ENCODE data around the gene DDI2. TPM values are rescaled to one million over a fixed set of nuclear protein-coding genes. Genes with fewer than 3 reads are reported as not detected.

DDI2 gene
- total and polyA plus RNA-seq, 9 of the 15 experiments (the other 6 are each of a cell fraction or from before 2014, with no cell fraction given) = 6.5 to 48.4 (median 21.2) TPM

DNA sequence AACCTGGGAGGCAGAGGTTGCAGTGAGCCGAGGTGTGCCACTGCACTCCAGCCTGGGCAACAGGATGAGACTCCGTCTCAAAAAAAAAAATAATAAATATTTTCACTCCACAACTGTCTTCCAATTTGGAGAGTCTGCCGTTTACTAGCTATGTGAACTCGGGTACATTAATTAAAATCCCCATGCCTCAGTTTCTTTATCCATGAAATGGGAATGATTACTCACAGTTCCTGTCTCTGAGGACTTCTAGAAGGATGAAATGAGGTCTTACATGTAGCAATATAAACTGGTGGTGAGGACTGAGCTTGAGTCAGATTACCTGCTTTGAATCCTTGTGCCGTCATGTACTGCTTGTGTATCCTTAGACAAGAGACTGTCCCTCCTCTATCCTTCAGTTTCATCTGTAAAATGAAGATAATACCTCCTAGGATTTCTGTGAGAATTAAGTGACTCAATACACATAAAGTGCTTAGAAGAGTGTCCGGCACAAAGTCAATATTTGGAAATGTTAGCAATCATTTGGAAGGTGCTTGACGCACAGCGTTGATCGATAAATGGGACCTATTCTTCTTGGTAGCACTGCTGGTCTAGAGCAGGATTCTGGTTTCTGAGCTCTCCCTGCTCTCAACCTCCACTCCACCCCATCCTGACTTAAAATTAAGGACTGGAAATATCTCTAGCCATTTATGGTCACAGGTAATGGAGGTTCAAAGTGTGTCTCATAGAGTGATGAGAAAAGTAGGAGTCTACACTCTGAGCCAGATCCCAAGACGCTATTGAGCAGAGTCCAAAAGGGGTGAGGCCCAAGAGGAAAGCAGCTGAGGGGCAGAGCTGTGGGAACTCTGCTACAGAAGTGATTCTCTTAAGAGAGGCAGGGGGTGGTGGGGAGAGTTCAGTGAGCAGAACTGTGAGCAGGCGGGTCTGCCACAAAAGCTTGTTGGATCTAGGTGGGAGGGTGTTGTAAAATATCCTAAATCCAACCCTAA lies 11.6 kb upstream of the DDI2 start:
- Histone ChIP-seq H3K36me3 (ENCODE audit: control insufficient read depth, insufficient read depth, low read length) (no peaks in the 10 kb centered on the region), H3K9ac (ENCODE audit: insufficient read depth in 1 of 2, low read depth in 2 of 2, low read length in 2 of 2) (no peak overlapping the region), H3K4me1 (replicated peaks in 1 of 2; ENCODE audit: control insufficient read depth in 2 of 2, insufficient read depth in 2 of 2, low read length in 2 of 2) (peaks cover 0 to 20% of the 10 kb centered on the region in 2 experiments; a peak in 3 of 5 replicates), H3K9me1 (ENCODE audit: control insufficient read depth, insufficient read depth, low read length) (no peaks in the 10 kb centered on the region), H3K27ac (ENCODE audit: extremely low read depth, low read depth, low read length) (no peak overlapping the region), H4K20me1 (replicated peaks; ENCODE audit: control insufficient read depth, insufficient read depth, low read length) (no peaks in the 10 kb centered on the region), H3K9me3 (replicated peaks; ENCODE audit: control insufficient read depth, insufficient read depth, low read depth, low read length) (no peaks in the 10 kb centered on the region), H2AFZ (ENCODE audit: low read depth, low read length) (no peak overlapping the region; the same call in 1 of the 2 replicates), H3K79me2 (ENCODE audit: control insufficient read depth, insufficient read depth, low read length) (no peaks in the 10 kb centered on the region), H3K27me3 (ENCODE audit: control insufficient read depth in 2 of 2, insufficient read depth in 2 of 2, low read length in 2 of 2) (no peaks in the 10 kb centered on the region), H3K4me3 (no peak overlapping the region), H3K4me2 (ENCODE audit: insufficient read depth, low read length) (no peak overlapping the region)
- intact Hi-C loops (cut with micrococcal nuclease) (no loop called here), in situ Hi-C loops (cut with MboI) (no loop called here)
- ATAC-seq (no peak; the same call in 2 of the 3 replicates), FAIRE-seq (no peak), DNase-seq (ENCODE audit: extremely low read depth in 1 of 4, low spot score in 3 of 4) (no peak)
- ChIA-PET POLR2A (interaction anchor here (0.5 to 1.1 kb wide), 3 partner anchors 9 to 126 kb away, joined by 3 read pairs; no protein-coding TSS in a partner anchor), CTCF (ENCODE audit: low intra/inter-chr PET ratio) (no interaction called here)
- no TSS peak for BruUV-seq (replicated peaks)
- TF ChIP-seq NCOA6 (IDR thresholded peaks at IDR 0.05) = no peak
- no peak for TF ChIP-seq YY1 (IDR thresholded peaks at IDR 0.05; ENCODE audit: borderline replicate concordance in 1 of 3, control insufficient read depth in 1 of 3, extremely low read depth in 1 of 3, insufficient read depth in 3 of 3, insufficient read length in 1 of 3, insufficient replicate concordance in 2 of 3, low read depth in 1 of 3, low read length in 2 of 3)
- peak; percentile 23; the same call in 1 of the 2 replicates for TF ChIP-seq BCOR (IDR thresholded peaks at IDR 0.05)
- TF ChIP-seq, protein P1, sequence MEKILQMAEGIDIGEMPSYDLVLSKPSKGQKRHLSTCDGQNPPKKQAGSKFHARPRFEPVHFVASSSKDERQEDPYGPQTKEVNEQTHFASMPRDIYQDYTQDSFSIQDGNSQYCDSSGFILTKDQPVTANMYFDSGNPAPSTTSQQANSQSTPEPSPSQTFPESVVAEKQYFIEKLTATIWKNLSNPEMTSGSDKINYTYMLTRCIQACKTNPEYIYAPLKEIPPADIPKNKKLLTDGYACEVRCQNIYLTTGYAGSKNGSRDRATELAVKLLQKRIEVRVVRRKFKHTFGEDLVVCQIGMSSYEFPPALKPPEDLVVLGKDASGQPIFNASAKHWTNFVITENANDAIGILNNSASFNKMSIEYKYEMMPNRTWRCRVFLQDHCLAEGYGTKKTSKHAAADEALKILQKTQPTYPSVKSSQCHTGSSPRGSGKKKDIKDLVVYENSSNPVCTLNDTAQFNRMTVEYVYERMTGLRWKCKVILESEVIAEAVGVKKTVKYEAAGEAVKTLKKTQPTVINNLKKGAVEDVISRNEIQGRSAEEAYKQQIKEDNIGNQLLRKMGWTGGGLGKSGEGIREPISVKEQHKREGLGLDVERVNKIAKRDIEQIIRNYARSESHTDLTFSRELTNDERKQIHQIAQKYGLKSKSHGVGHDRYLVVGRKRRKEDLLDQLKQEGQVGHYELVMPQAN (IDR thresholded peaks at IDR 0.05; ENCODE audit: borderline replicate concordance) = no peak
- TF ChIP-seq NRF1 (conservative IDR thresholded peaks at IDR 0.05 in 1 of 2, IDR thresholded peaks at IDR 0.05 in 1 of 2) = no peak
- no peak for TF ChIP-seq ZNF347 (CRISPR knock-in tag; IDR thresholded peaks at IDR 0.05; ENCODE audit: low read depth)
- no peak for TF ChIP-seq NFRKB (IDR thresholded peaks at IDR 0.05; ENCODE audit: low read depth)
- TF ChIP-seq RBM25 (IDR thresholded peaks at IDR 0.05; ENCODE audit: low read depth, low read length, severe bottlenecking) = peak; percentile 73
- TF ChIP-seq ATF7 (IDR thresholded peaks at IDR 0.05) = no peak
- TF ChIP-seq KLF6 (CRISPR knock-in tag; IDR thresholded peaks at IDR 0.05; ENCODE audit: borderline replicate concordance) = no peak
- no peak for TF ChIP-seq MTA3 (IDR thresholded peaks at IDR 0.05; ENCODE audit: borderline replicate concordance)
- TF ChIP-seq, protein P2, sequence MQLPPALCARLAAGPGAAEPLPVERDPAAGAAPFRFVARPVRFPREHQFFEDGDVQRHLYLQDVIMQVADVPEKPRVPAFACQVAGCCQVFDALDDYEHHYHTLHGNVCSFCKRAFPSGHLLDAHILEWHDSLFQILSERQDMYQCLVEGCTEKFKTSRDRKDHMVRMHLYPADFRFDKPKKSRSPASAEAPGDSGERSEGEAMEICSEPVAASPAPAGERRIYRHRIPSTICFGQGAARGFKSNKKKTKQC (CRISPR knock-in tag; IDR thresholded peaks at IDR 0.05) = no peak
- no peak for TF ChIP-seq GTF2A2 (tag; IDR thresholded peaks at IDR 0.05)
- TF ChIP-seq BMI1 (IDR thresholded peaks at IDR 0.05; ENCODE audit: low read length) = no peak
- TF ChIP-seq SPI1 (IDR thresholded peaks at IDR 0.05; ENCODE audit: borderline replicate concordance, low read depth, low read length) = no peak
- 48% methylated on average over 11 of the region's 11 CpGs for WGBS (ENCODE audit: insufficient coverage, low coverage, missing lambda C conversion rate)
